H9 (cell line): ENCODE results near the gene ACSL6. TPM values are rescaled to one million over a fixed set of nuclear protein-coding genes. Genes with fewer than 3 reads are reported as not detected.

Experiments used
- DNase-seq: peaks from one replicate; pipeline ENCODE4 v3.0.0-alpha.2; 2017
- H2AFZ ChIP-seq: one replicate; pipeline ENCODE4 v1.6.1; 2013; ENCODE audit warnings: mild to moderate bottlenecking, low read length, control low read depth, moderate library complexity
- H2AK5ac ChIP-seq: 2 replicates; pipeline ENCODE4 v1.6.1; 2013; ENCODE audit warnings: low read length, control low read depth, mixed read lengths; ENCODE audit not compliant: insufficient read length
- H2BK120ac ChIP-seq: one replicate; pipeline ENCODE4 v1.6.1; 2013; ENCODE audit warnings: low read depth, mild to moderate bottlenecking, low read length, control low read depth, inconsistent platforms; ENCODE audit not compliant: poor library complexity, severe bottlenecking
- H2BK12ac ChIP-seq: 2 replicates; pipeline ENCODE4 v1.6.1; 2013; ENCODE audit warnings: low read length, control low read depth, mixed read lengths, low read depth; ENCODE audit not compliant: insufficient read length
- H2BK15ac ChIP-seq: 2 replicates; pipeline ENCODE4 v1.6.1; 2013; ENCODE audit warnings: low read depth, low read length, control low read depth
- H2BK20ac ChIP-seq: one replicate; pipeline ENCODE4 v1.6.1; 2013; ENCODE audit warnings: low read depth, mild to moderate bottlenecking, low read length, control low read depth, inconsistent platforms; ENCODE audit not compliant: poor library complexity, severe bottlenecking
- H2BK5ac ChIP-seq: 2 replicates; pipeline ENCODE4 v1.6.1; 2013; ENCODE audit warnings: low read length, control low read depth, mixed read lengths; ENCODE audit not compliant: insufficient read length
- H3K14ac ChIP-seq: 2 replicates; pipeline ENCODE4 v1.6.1; 2013; ENCODE audit warnings: low read length, control low read depth; ENCODE audit not compliant: insufficient read depth
- H3K18ac ChIP-seq: 2 replicates; pipeline ENCODE4 v1.6.1; 2013; ENCODE audit warnings: low read depth, mild to moderate bottlenecking, mixed read lengths, low read length, control low read depth; ENCODE audit not compliant: insufficient read length
- H3K23ac ChIP-seq: 2 replicates; pipeline ENCODE4 v1.6.1; 2013; ENCODE audit warnings: low read length, control low read depth, mixed read lengths, low read depth; ENCODE audit not compliant: insufficient read length
- H3K23me2 ChIP-seq: 2 replicates; pipeline ENCODE4 v1.6.1; 2013; ENCODE audit warnings: low read depth, mild to moderate bottlenecking, mixed read lengths, low read length, control low read depth; ENCODE audit not compliant: insufficient read length, poor library complexity, severe bottlenecking
- H3K27ac ChIP-seq: 2 replicates; pipeline ENCODE4 v1.5.1; 2013; ENCODE audit warnings: low read length, control low read depth, mixed read lengths, low read depth; ENCODE audit not compliant: insufficient read length
- H3K27me3 ChIP-seq: 2 replicates; pipeline ENCODE4 v1.6.1; 2013; ENCODE audit warnings: low read length, control low read depth, inconsistent platforms; ENCODE audit not compliant: insufficient read depth
- H3K4ac ChIP-seq: 2 replicates; pipeline ENCODE4 v1.6.1; 2013; ENCODE audit warnings: low read depth, mild to moderate bottlenecking, control low read depth, inconsistent platforms, low read length, moderate library complexity
- H3K4me1 ChIP-seq: 2 replicates; pipeline ENCODE4 v1.6.1; 2013; ENCODE audit warnings: low read length, control low read depth, inconsistent platforms; ENCODE audit not compliant: insufficient read depth
- H3K4me2 ChIP-seq: 2 replicates; pipeline ENCODE4 v1.6.1; 2013; ENCODE audit warnings: low read length, control low read depth, mixed read lengths; ENCODE audit not compliant: insufficient read length, insufficient read depth
- H3K56ac ChIP-seq: 2 replicates; pipeline ENCODE4 v1.6.1; 2013; ENCODE audit warnings: low read depth, mild to moderate bottlenecking, mixed read lengths, low read length, control low read depth; ENCODE audit not compliant: insufficient read length
- H3K79me1 ChIP-seq: 2 replicates; pipeline ENCODE4 v1.6.1; 2013; ENCODE audit warnings: low read depth, mild to moderate bottlenecking, moderate library complexity, low read length, control low read depth, inconsistent platforms; ENCODE audit not compliant: insufficient read depth, poor library complexity, severe bottlenecking
- H3K79me2 ChIP-seq: 2 replicates; pipeline ENCODE4 v1.6.1; 2013; ENCODE audit warnings: low read length, control low read depth, inconsistent platforms; ENCODE audit not compliant: insufficient read depth
- H3K9ac ChIP-seq: 2 replicates; pipeline ENCODE4 v1.6.1; 2013; ENCODE audit warnings: low read length, control low read depth, mixed read lengths; ENCODE audit not compliant: insufficient read length; ENCODE audit errors: extremely low read depth
- H3K9me3 ChIP-seq: one replicate; pipeline ENCODE4 v1.6.1; 2013; ENCODE audit warnings: low read depth, low read length, inconsistent platforms; ENCODE audit not compliant: control insufficient read depth
- H3T11ph ChIP-seq: one replicate; pipeline ENCODE4 v1.6.1; 2013; ENCODE audit warnings: mild to moderate bottlenecking, low read length, control low read depth, inconsistent platforms
- H4K20me1 ChIP-seq: one replicate; pipeline ENCODE4 v1.6.1; 2013; ENCODE audit not compliant: control insufficient read depth, insufficient read length, insufficient read depth
- H4K5ac ChIP-seq: 2 replicates; pipeline ENCODE4 v1.6.1; 2013; ENCODE audit warnings: low read depth, mild to moderate bottlenecking, mixed read lengths, low read length, control low read depth; ENCODE audit not compliant: insufficient read length
- H4K8ac ChIP-seq: replicated peaks from 2 replicates; pipeline ENCODE4 v1.6.1; 2013; ENCODE audit warnings: low read length, control low read depth, mixed read lengths, low read depth; ENCODE audit not compliant: insufficient read length
- H4K91ac ChIP-seq: 2 replicates; pipeline ENCODE4 v1.6.1; 2013; ENCODE audit warnings: low read depth, mild to moderate bottlenecking, moderate library complexity, mixed read lengths, low read length, control low read depth; ENCODE audit not compliant: insufficient read length
- H3K27ac Mint-ChIP-seq, 3 experiments: 2 replicates in 2 of 3; 3 replicates in 1 of 3; pipeline ENCODE4 v1.8.0; 2020 to 2021; ENCODE audit warnings: mixed read lengths in 3 of 3, mild to moderate bottlenecking in 1 of 3, moderate library complexity in 1 of 3
- H3K27me3 Mint-ChIP-seq: 2 replicates; pipeline ENCODE4 v1.8.0; 2021; ENCODE audit warnings: low read depth, mild to moderate bottlenecking, moderate library complexity, mixed read lengths
- H3K36me3 Mint-ChIP-seq, 3 experiments: 2 replicates in 2 of 3; 3 replicates in 1 of 3; pipeline ENCODE4 v1.8.0; 2020 to 2021; ENCODE audit warnings: low read depth in 3 of 3, mixed read lengths in 3 of 3; ENCODE audit not compliant: insufficient read depth in 1 of 3
- H3K4me1 Mint-ChIP-seq, 2 experiments: 2 replicates each; pipeline ENCODE4 v1.8.0; 2020; ENCODE audit warnings: mixed read lengths in 2 of 2
- H3K4me3 Mint-ChIP-seq, 2 experiments: 2 replicates in 1 of 2; 3 replicates in 1 of 2; pipeline ENCODE4 v1.8.0; 2020 to 2021; ENCODE audit warnings: mild to moderate bottlenecking in 2 of 2, mixed read lengths in 2 of 2, moderate library complexity in 1 of 2
- H3K9me3 Mint-ChIP-seq, 2 experiments: 2 replicates in 1 of 2; 3 replicates in 1 of 2; pipeline ENCODE4 v1.8.0; 2020; ENCODE audit warnings: mild to moderate bottlenecking in 2 of 2, mixed read lengths in 2 of 2, moderate library complexity in 1 of 2
- CTCF ChIP-seq: fragments of 200-600 bp; sonication (generic); conservative IDR thresholded peaks from 3 replicates; pipeline ENCODE4 v1.8.0; 2021; ENCODE audit warnings: antibody characterized with exemption, mild to moderate bottlenecking
- WGBS: extraction: QIAGEN DNeasy Blood & Tissue Kit; methylation state at CpG from one replicate; pipeline ENCODE4 v1.1.7; 2013; ENCODE audit warnings: missing lambda C conversion rate, low lambda C conversion rate, mixed read lengths; ENCODE audit not compliant: insufficient read length; ENCODE audit errors: extremely low coverage; 5-methylcytosine and 5-hydroxymethylcytosine counted together
- total RNA-seq: library from RNA; stranded (reverse); gene quantifications from 2 replicates; pipeline ENCODE4 v1.2.1, GENCODE V29; 2021

The ACSL6 gene
- total RNA-seq, 1 experiment from 2014 or later, result 1.6 TPM

- Histone ChIP-seq H4K8ac (no peak overlapping the region), H3K9me3 (no peaks in the 10 kb centered on the region), H2BK15ac (no peak overlapping the region), H3K18ac (no peak overlapping the region), H3K23me2 (no peaks in the 10 kb centered on the region), H2BK12ac (no peak overlapping the region), H4K5ac (no peak overlapping the region), H2BK120ac (no peak overlapping the region), H3K14ac (no peak overlapping the region), H2BK5ac (no peak overlapping the region), H3K23ac (no peak overlapping the region), H3K79me2 (no peaks in the 10 kb centered on the region), H3K27ac (no peak overlapping the region), H3K9ac (no peak overlapping the region), H3K27me3 (no peaks in the 10 kb centered on the region), H4K20me1 (no peaks in the 10 kb centered on the region), H2BK20ac (no peak overlapping the region), H3K4me2 (no peak overlapping the region), H3K56ac (no peak overlapping the region), H3K4me1 (no peaks in the 10 kb centered on the region), H3K4ac (no peak overlapping the region), H2AK5ac (no peak overlapping the region), H4K91ac (no peak overlapping the region), H3T11ph (no peak overlapping the region), H3K79me1 (no peaks in the 10 kb centered on the region), H2AFZ (no peak overlapping the region)
- peaks cover 3% of the 10 kb centered on the region for H3K27me3 Mint-ChIP-seq
- H3K9me3 Mint-ChIP-seq, result no peaks in the 10 kb centered on the region
- H3K36me3 Mint-ChIP-seq, result no peaks in the 10 kb centered on the region
- no peak overlapping the region for H3K27ac Mint-ChIP-seq
- H3K4me1 Mint-ChIP-seq, result 0 out of 4 replicates have a peak, but pooled peaks cover 0 to 3% of the 10 kb centered on the region in 2 experiments
- DNase-seq, result peak; percentile 17
- no peak for TF ChIP-seq CTCF
- H3K4me3 Mint-ChIP-seq, result no peak overlapping the region
- WGBS, result no CpG with 5 or more reads among the region's 10 CpGs
Observed at GRCh38 chr5:132054031-132054696, 42.7 kb upstream of the ACSL6 start.
